H1 (cell line): ENCODE data around the gene RIT2. TPM values are rescaled to one million over a fixed set of nuclear protein-coding genes. Genes with fewer than 3 reads are reported as not detected.

ENCODE experiments used
- ASH2L ChIP-seq: fragments of 200-600, 300-600 bp; sonication (generic); IDR thresholded peaks from one replicate; pipeline ENCODE4 v1.7.1; 2017; ENCODE audit warnings: low read length
- CTCF ChIP-seq, 3 experiments: IDR thresholded peaks; 1 replicate in 2 of 3; 2 replicates in 1 of 3; pipeline versions ENCODE4 v1.5.1 to v1.6.1; 2011; ENCODE audit warnings: low read length in 3 of 3, mild to moderate bottlenecking in 3 of 3, inconsistent platforms in 2 of 3, low read depth in 1 of 3, moderate library complexity in 1 of 3; ENCODE audit not compliant: insufficient read depth in 1 of 3; ENCODE audit errors: control extremely low read depth in 1 of 3
- RBBP5 ChIP-seq: IDR thresholded peaks from 2 replicates; pipeline ENCODE4 v1.7.1; 2012; ENCODE audit warnings: low read depth, mild to moderate bottlenecking, inconsistent platforms, low read length, moderate library complexity, borderline replicate concordance
- RXRA ChIP-seq: IDR thresholded peaks from 2 replicates; pipeline ENCODE4 v1.6.1; 2011; ENCODE audit warnings: low read depth, mild to moderate bottlenecking, low read length, moderate library complexity; ENCODE audit not compliant: insufficient read depth
- SRF ChIP-seq: IDR thresholded peaks from 2 replicates; pipeline ENCODE4 v1.6.1; 2011; ENCODE audit warnings: mild to moderate bottlenecking, low read depth, low read length, moderate library complexity
- TAF7 ChIP-seq: optimal IDR thresholded peaks from 2 replicates; pipeline ENCODE3; 2011; ENCODE audit warnings: low read depth, mild to moderate bottlenecking, inconsistent platforms, low read length, moderate library complexity, borderline replicate concordance
- polyA plus RNA-seq, 7 experiments: library from polyadenylated mRNA; depleted of rRNA in 3 of 7; stranded (reverse) in 5 of 7; unstranded in 2 of 7; fragments of >200 nt in 5 of 7; fragments of 200-250 nt in 2 of 7; gene quantifications; 1 replicate in 5 of 7; 2 replicates in 1 of 7; 4 replicates in 1 of 7; pipeline versions ENCODE4 v1.2.1 to v1.2.3, GENCODE V29; 2011 to 2013; ENCODE audit warnings: missing spikeins in 2 of 7, mixed read lengths in 2 of 7
- total RNA-seq: library from RNA; stranded (reverse); fragmentation: NEBNext Ultra II Directional; extraction: Animal tissue kit (Norgen Biotek cat#: 25700); gene quantifications from 2 replicates; pipeline ENCODE4 v1.2.1, GENCODE V29; 2021

RIT2 gene
- total and polyA plus RNA-seq, 2 of the 8 experiments (the other 6 are each of a cell fraction or from before 2014, with no cell fraction given) = 0.67 to 3.2 TPM

- TF ChIP-seq RXRA (no peak), RBBP5 (no peak), ASH2L (no peak), TAF7 (no peak), CTCF (IDR thresholded peaks at IDR 0.05; ENCODE audit: control extremely low read depth in 1 of 3, insufficient read depth in 1 of 3, low read depth in 1 of 3, low read length in 3 of 3) (no peak), SRF (no peak)
Measured at GRCh38 chr18:42882122-42882521, 233.4 kb downstream of the RIT2 start (continued).
